PC-9 (cell line): Measurements from ENCODE around the gene GNAO1.

ENCODE experiments used
- EZH2 ChIP-seq: fragments of 200-600 bp; sonication (generic); IDR thresholded peaks from 2 replicates; pipeline ENCODE4 v1.8.0; 2017; ENCODE audit warnings: antibody characterized with exemption, low read depth
- TF ChIP-seq, protein P1 (sequence below): fragments of 200-600 bp; sonication (generic); conservative IDR thresholded peaks from 2 replicates; pipeline ENCODE4 v1.6.1; 2017; ENCODE audit warnings: mixed run types, antibody characterized with exemption, mild to moderate bottlenecking, moderate library complexity

DNA sequence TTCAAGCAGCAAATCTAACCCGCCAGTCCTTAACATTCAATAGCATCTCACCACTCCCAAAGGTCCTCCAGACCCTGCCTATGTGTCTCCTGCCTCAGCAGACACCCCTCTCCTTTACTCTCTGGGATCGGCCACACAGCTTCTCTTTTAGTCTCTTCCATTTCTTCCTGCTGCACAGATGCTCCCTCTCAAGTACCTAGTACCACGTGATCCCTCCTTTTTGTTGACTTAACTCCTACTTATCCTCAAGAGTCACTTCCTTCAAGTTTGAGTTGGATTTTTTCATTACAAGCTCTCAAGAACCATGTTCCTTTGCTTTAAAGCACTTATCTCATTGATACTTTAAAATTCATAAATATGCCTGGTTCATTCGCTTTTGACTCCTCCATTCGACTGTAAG lies 209.2 kb downstream of the GNAO1 start:
- TF ChIP-seq, protein P1, sequence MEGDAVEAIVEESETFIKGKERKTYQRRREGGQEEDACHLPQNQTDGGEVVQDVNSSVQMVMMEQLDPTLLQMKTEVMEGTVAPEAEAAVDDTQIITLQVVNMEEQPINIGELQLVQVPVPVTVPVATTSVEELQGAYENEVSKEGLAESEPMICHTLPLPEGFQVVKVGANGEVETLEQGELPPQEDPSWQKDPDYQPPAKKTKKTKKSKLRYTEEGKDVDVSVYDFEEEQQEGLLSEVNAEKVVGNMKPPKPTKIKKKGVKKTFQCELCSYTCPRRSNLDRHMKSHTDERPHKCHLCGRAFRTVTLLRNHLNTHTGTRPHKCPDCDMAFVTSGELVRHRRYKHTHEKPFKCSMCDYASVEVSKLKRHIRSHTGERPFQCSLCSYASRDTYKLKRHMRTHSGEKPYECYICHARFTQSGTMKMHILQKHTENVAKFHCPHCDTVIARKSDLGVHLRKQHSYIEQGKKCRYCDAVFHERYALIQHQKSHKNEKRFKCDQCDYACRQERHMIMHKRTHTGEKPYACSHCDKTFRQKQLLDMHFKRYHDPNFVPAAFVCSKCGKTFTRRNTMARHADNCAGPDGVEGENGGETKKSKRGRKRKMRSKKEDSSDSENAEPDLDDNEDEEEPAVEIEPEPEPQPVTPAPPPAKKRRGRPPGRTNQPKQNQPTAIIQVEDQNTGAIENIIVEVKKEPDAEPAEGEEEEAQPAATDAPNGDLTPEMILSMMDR = no peak
- no peak for TF ChIP-seq EZH2
